ENCODE measurements around the gene TBC1D2B.

Gene TBC1D2B

DNA sequence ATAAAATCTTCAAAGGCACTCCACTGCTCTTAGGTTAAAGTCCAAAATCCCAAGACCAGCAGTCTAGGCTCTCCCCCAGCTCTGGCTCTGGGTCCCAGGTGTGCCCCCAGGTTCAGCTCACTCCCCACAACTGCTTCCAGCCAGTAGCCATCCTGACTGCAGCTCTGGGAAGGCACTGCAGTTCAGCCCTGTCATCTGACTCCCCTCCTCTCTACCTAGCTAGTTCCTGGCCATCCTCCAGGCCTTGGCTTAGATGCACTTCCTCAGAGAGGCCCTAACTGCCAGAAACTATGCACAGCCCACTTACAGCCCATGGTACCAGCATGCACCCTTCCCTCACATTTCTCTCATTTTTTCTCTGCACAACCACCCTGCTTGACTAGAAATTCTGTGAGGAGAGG, 25.5 kb downstream of the TBC1D2B start:
- DNase-seq: no peak

DNA sequence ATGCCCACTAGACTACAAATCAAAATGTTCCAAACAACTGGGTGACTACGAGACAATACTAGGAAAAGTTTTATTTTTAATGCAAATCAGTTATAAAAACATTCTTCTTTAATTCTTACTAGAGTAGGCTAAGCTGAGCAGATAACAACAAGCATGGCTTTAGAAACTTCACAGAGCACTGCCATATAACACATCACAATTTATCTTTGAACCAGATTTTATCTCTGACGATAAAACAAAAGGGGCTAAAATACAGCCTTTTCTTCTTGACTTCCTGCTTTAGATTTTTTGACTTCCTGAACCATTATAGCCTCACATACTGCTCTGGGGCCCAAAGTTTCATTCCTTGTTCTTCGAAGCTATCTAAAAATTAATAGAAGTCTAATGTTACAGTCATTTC, 25.9 kb downstream of the TBC1D2B start:
- DNase-seq: no peak

DNA sequence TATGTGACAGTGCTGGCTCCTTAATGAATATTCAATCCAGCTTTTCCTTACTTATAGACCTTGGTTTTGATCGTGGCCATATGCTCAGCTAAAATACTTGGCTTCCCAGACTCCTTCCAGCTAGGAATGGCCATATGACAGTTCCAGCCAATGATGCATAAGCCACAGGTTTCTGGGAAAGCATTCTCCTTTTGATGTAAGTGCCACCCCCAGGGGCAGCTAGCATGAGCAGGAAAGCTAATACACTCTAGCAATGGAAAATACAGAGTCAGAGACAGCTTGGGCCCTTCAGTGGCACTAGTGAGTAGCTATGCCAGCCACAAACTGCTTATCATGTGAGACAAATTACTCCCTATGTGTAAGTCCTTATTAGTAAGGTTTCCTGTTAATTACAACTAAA, 26.7 kb downstream of the TBC1D2B start:
- no peak for DNase-seq

DNA sequence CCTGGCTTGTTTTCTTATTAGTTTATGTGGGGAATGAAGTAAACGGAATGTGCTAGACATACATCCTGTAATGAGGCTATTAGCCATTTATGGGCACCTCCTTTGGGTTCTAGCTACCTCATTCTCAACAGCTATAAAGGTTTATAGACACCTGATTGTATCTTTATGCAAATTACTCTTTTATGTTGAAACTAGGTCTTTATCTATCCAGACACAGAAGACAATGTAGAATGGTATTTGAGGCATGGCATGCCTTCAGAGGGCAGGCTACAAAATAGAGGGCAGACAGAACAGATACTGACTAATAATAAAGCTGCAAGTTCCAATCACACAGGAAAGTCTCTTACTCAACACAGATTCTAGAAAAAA, 27.1 kb downstream of the TBC1D2B start:
- no peak for DNase-seq

DNA sequence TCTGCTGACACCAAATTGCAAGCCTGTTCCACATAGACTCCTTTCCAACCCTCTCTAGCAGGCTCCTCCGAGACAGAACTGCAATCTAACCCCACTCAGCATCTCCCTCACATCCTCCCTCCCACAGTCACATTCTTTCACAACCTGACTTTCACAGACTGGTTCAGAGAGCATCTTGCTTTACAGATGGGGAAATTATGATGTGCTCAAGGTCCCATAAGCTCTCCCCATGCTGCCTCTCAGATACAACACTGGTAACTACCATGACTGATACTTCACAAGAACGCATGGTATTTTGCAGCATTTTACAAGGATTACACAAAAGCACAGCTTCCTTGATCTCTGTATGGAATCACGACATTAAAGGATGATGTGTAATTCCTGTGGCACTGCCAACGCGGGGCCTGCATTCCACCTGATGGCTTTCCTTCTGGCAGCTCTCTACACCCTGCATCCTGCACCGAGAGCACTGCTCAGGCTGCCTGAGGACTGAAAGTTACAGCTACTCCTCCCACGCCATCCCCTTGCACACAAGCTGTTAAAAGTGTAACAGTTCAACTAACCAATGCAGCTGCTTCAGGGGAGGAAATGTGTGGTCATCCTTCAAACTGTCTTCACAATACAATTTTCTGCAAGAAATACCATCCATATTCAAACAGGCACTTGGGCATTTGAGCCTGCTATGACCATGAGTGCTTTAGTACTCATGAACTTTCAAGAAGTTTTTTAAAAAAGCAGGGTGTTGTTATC, 27.6 kb downstream of the TBC1D2B start:
- peak; percentile 25 for DNase-seq

DNA sequence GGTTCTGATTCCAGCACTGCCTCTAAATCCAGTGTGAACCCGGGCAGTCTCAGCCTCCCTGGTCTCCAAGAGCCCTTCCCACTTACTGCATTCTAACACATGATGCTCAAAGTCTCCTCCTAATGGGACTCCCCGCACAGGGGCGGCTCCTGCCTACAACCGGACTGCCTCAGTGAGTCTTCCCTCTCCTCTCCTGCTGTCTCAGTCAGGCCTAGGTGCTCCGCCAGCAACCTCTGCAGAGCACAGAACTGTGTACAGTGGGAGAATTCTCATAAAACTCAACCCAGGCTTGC, 28.9 kb downstream of the TBC1D2B start:
- DNase-seq: no peak

DNA sequence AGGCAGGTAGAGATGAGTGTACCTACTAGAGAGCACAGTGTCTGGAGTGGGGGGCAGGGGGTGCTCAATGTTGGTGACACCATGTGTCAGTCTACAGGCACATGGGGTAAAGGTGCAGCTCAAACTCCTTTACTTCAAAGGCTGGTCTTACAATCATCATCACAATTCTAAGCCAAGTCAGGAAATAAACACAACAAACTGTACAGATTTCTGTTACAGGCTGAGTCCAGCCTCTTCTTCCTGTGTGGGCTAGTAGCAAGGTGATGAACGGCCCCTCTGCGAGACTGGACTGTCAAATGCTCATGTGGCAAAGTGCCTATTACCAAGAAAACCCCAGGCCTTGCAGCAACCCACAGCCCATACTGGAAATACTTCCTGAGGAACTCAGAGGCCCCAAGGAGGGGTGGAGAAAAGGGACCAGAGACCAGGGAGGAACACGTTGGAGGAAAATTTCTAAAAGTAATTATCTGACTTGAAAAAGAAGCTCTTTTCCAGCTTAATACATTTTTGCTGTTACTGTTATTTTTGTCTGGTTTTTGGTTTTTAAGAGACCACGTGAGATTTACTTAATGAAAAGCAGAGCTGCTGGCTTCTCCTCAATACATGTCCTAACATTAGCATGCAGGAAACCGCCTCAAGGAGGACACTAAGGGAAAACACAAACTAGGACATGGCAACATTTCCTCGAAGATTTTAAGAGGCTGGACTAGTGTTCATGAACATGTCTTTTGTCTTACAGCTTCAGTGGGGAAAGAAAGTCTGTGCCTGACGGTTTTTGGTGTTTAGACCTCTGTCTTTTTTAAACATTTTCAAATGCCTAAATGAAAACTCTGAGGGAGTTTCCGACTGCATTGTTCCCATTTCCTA, 29.5 kb downstream of the TBC1D2B start:
- no peak for DNase-seq

DNA sequence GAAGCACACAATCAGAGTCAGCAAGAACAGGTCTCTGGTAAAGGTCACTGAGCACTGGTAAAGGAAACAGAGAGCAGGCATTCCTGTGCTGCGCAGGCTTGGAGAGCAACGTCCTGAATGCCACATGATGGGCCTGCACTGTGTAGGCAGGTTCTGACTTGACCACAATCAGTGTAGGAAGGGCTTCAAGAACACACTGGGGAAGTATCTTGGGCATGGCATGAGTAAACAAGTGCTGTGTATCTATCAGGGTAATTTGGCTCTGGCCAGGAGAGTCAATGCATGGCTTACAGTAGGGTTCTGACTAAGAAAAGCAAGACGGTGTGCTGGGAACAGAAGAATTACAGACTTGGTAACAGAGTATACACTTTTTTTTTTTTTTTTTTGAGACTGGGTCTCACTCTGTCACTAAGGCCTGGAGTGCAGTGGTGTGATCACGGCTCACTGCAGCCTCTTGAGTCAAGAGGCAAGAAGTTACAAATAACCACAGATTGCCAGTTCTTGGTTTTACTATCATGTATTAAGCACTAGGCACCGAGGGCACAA, 30.6 kb downstream of the TBC1D2B start:
- no peak for DNase-seq

DNA sequence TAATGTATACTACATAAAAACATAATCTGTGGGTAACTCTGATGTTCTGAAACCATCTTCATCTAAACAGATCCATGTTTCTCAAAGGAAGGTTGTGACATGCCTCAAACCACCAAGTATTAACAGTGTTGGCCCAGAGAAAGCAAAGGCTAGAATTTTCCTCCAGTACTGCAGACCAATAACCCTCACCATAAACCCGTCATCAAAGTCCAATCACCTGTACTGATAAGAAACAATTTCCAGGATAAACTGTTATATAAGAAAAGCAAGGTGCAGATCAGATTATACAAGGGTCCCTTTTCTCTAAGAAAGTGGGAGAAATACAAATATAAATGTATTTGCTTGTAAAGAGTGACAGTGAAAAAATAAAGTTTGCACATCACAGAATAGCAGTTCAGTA, 32.3 kb downstream of the TBC1D2B start:
- no peak for DNase-seq

DNA sequence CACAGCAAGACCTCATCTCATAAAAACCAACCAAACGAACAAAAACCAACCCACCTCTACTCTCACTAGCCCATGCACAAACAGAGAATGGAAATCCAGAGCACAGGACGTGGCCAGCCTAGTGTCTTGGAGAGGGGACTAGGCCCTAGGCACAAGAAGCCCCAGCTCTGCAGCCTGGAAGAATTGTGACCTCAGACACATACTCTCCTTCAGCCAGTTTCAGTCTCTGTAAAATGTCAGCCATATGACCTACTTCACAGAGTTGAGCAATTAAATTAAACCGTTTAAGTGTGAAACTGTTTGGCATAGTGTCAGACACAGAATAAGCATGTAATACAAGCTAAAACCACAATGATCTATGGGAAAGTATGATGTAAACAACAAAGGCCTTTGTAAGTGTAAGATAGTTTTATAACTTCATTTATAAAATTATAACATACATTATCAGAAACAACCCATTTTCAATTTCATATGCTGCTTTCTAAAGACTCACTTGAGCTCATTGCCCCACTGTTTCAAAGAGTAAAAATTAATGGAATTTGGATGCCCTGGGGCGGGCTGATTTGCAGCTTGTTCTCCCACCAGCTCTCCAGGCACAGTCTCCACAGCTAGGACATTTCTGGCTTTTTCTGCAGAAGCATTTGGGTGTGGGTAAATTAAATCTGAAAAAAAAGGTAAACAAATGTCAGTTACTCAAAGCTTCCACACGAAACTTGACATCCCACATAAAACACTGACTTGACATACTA, 32.9 kb downstream of the TBC1D2B start:
- DNase-seq: no peak

DNA sequence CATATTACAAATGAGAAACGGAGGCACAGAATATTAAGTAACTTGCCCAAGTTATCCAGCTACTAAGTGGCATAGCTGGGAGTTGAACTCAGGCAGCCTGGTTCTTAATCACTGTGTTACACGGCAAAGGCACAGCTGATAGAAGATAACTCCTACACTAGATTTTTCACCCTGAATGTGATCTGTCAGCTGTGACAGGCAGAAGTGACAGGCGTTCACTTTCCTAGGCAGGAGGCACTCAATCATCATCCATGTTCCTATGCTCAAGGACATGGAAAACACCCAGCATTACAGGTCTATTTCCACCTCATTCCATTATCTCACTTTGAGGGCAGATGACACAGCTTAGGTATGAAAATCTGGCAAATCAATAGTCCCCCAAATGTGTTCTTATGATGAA, 35.6 kb downstream of the TBC1D2B start:
- no peak for DNase-seq

DNA sequence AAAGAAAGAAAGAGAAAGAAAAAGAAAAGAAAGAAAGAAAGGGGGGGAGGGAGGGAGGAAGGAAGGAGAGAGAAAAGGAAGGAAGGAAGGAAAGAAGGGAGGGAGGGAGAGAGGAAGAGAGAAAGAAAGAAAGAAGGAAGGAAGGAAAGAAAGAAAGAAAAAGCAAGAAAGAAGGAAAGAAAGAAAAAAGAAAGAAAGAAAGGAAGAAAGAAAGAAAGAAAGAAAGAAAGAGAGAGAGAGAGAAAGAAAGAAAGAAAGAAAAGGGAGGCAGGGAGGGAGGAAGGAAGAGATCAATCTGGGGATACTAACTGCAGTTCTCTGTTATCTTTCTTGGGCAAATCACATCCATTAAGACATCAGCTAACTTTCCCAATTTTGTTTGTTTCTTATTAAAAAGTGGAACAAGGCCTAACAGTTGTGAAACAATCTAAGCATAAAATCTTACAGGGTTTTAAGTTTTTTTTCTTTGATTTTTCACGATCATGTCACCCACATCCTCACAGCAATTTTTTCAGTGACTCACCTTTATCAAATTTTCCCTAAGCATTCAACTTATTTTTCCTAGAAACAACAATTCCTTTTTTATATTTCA, 36.8 kb downstream of the TBC1D2B start:
- no peak for DNase-seq

DNA sequence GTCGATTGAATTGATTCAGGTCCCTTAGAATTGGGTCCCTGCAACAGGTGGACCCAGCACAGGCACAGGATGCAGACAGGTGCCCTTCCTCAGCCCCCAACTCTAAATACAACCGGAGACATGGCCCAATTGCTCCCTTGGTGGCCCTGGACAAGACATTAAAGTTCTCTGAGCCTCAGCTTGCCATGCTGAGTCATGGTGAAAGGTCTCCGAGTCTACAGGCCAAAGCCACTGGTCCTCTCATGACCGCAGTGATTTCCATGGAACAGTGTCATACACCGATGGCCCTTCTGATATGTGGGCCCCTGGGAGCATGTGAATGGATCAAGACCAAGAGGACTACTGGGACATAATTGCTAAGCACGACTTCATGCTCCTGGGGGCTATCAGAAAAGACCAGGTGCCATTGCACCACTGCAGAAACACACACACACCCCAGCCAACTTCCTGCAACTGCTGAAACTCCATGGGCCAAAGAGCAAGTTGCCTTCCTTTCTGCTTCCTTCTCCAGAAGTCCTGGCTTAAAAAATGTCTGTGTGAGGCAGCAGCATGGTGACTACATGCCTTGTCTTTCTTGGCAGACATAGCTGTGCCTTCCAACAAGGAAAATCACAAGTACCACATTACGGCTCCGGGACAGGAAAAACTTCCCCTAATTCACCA, 38.8 kb downstream of the TBC1D2B start:
- no peak for DNase-seq

DNA sequence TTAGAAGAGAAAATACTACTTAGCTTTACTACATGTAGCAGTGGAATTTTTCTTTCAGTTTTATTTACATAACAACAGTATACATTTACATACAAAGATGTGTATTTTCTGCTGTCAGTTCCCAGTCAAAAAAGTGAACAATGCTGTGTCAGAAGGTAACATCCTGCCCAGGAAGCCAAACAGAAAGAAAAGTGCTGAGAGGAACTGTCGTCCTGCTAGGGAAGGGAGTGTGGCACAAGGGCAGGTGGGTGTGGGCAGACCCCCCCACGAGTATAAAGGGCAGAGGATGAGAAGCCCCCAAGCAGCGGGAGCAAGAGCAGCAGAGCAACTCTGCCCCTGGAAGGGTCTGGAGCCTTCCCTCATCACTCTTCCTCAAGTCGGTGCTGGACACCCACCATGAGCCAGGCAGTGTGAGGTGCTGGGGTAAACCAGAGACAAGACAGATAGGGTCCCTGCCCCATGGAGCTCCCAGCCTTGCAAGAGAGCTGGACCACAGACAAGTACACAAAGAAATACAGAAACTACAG, 39.7 kb downstream of the TBC1D2B start:
- DNase-seq: no peak

DNA sequence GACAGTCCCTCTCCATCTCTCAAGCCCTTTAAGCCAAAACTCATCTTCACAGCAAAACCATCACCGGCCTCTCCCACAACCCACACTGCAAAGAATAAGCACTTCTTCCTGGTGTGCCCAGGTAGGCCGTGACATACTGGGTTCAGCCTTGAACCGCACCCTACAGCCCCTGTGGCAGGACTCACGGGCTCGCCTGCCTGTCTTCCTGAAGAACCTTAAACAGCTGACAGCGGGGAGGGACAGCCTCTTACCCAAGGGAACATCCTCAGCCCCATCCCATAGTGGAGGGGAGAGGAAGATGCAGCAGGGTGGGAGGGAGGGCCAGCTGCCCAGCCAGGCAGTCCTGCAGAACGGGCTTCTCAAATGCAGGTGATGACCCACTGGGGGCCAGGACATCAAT, 40.2 kb downstream of the TBC1D2B start:
- DNase-seq: no peak

DNA sequence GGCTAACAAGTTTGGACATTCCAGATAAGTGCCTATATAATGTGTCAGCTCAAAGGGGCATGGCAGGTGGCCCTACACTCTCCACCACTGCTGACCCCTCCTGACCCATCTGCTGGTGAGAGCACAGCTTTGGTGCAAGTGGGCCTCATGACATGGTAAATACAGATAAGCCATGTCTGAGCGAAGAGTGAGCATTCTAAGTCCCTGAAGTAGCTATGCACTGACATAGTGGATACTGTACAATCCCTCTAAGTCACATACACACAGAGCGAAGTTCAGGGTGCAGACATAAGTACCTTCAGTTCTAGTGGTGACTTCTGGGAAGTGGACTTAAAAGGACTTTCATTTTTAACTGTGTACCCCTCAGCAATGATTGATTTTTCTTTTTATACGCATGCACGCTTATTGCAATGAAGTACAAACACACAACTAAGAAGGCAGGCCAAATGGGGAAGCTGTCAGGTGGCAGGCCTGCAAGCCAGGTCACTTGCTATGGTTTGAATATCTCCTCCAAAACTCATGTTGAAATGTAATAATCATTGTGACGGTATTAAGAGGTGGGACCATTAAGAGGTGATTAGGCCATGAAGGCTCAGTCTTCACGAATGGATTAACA, 41.5 kb downstream of the TBC1D2B start:
- DNase-seq: no peak

DNA sequence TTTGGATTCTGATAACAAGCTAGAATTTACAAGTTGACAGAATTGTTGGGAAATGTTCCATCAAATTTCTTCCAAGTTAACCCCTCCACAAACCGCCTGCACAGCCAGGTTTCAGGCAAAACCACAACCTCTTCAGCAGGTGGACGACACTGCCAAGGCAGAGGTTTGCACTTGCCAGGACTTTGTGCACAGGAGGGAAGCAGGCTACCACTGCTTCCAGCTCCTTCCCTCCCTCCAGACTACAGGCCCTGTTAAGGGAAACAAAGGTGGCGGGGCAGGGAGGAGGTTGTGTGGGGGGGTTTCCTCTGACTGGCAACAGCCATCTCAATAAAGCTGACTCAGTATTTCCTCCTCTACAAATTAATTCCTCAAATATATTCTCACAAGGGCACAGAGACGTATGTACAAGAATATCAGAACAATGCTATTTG, 42.2 kb downstream of the TBC1D2B start:
- peak; percentile 25 for DNase-seq

DNA sequence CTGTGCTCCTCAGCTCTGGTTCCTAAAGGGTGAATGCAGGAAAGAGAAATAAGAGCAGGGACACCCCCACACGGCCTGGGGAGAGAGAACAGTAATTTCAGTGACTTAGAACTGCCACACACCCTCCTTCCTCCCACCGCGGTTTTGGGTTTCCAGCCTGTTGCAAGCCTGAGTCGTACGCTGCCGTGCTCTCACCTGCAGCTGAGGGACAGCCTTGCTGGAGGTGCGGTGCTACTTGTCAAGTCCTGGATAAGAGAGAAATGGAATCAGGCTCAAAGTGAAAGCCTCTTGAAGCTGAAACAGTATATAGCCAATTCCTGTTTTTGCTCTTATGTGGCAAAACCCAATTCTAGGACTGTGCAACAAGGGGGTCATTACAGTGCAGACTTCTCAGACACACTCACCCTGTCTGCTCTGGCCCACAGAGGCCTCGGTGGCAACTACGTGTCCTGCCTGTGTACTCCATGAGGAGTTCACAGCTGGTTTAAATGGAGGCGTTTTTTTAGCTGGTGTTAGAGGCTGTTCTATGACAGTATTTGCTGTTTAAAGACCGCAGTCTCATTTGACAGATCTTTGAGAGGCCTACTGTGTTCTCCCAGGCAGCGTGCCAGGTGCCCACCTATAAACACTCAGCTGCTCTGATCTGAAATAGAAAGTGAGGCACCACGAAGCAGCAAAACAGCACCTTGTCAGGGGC, 42.9 kb downstream of the TBC1D2B start:
- DNase-seq: peak; percentile 63

DNA sequence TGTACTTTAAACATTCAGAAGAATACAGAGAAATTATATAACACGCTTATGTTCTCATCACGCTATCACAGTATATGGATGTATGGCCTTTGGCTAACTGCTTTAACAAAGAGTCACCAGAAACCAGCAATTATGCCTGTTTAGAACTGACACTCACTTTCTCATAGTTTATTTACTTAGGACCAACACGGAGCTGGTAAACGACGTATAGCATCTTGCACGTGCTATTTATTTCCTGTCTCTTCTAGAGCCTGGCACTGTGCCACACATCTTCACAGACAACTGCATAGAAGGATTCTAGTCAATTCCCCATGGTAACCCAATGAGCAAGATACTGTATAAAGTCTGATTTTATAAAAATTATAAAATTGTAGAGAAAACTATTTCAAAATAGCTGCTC, 43.6 kb downstream of the TBC1D2B start:
- DNase-seq: peak; percentile 41

DNA sequence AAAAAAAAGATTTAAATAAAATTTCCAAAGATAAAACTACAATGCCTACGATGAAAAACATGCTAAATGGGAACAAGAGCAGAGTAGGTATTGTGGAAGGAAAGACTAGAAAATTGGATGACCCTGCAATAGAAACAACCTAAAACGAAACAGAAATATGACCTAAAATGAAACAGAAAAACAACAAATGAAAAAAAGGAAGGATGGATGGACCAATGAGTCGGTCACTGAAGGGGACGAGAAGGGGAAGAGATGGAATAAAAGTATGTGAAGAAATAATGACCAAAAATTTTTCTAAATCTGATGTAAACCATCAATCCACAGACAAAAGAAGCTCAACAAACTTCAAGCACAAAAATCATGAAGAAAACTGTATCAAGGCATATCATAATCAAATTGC, 44.8 kb downstream of the TBC1D2B start:
- no peak for DNase-seq

DNA sequence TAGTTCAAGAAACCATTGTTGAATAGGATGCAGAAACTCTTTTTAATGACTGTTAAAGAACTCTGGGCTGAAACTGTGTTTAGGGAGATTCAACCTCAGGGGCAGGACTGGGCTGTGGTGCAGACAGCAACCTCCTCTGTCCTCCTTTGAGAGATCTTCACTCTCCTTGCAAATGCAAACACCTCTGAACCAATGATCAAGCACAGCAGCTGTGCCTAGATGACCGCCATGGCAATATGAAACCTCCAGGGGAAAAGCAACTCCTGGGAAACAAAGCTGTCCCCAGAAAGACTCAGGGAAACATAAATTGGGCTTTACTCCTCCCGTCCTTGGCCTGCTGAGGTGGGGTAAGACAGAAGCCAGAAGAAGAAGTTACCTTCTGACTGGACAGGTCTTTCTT, 52.6 kb downstream of the TBC1D2B start:
- DNase-seq: no peak
